ENCODE data around the gene RNF207. TPM values are rescaled to one million over a fixed set of nuclear protein-coding genes. Genes with fewer than 3 reads are reported as not detected.
A peak's percentile ranks its signal among the peaks of the same experiment; 100 is the strongest.

The RNF207 gene
- total and polyA plus RNA-seq, 2 of the 13 experiments (the other 11 are each of a cell fraction or from before 2014, with no cell fraction given) = 9.8 to 15.9 TPM

DNA sequence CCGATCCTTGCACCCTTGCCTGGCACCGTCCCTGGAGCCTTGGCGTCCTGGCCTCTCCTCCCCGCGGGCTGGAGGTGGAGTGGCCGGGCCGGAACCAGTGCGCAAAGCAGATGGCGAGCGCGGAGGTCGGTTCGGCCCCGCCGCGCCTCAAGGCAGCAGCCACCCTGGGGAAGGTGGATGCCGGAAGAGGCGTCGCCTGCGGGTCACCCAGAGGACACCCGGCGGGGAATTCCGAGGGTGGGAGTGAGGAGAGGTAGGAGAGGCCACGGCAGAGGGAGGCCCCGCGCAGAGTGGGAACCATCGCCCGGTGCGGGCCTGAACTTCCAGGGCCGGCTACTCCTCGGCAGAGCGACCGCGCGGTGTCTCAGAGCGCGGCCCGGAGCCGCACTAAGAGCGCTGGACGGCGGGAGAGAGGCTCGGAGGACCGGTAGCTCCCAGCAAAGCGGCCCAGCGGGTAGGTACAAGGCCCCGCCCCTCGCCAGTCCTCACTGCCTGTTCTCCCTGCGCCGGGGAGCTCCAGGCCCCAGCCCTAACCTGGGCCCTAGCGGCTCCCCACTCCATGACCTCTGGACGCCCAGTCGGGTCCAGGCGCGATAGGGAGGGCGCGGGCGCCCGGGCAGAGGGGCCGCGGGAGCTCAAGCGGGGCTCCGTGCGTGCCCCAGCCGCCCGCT, at the start of gene RNF207 (continued):
- TF ChIP-seq, protein P1, sequence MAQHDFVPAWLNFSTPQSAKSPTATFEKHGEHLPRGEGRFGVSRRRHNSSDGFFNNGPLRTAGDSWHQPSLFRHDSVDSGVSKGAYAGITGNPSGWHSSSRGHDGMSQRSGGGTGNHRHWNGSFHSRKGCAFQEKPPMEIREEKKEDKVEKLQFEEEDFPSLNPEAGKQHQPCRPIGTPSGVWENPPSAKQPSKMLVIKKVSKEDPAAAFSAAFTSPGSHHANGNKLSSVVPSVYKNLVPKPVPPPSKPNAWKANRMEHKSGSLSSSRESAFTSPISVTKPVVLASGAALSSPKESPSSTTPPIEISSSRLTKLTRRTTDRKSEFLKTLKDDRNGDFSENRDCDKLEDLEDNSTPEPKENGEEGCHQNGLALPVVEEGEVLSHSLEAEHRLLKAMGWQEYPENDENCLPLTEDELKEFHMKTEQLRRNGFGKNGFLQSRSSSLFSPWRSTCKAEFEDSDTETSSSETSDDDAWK (CRISPR knock-in tag; IDR thresholded peaks at IDR 0.05) = no peak
- TF ChIP-seq SOX13 (IDR thresholded peaks at IDR 0.05) = no peak
- peak in 1 of 2 experiments; percentile 45; a peak in 2 of 4 replicates for TF ChIP-seq SOX13 (CRISPR knock-in tag; conservative IDR thresholded peaks at IDR 0.05 in 1 of 2, IDR thresholded peaks at IDR 0.05 in 1 of 2)
- 0 out of 2 replicates have a peak, but pooled peaks have one; percentile 44 for TF ChIP-seq SIN3A (IDR thresholded peaks at IDR 0.05; ENCODE audit: borderline replicate concordance, low read depth, low read length)
- 0 out of 2 replicates have a peak, but pooled peaks have one; percentile 53 for TF ChIP-seq ZFAT (CRISPR knock-in tag; conservative IDR thresholded peaks at IDR 0.05)
- TF ChIP-seq, protein P2, sequence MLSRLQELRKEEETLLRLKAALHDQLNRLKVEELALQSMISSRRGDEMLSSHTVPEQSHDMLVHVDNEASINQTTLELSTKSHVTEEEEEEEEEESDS (CRISPR knock-in tag; IDR thresholded peaks at IDR 0.05; ENCODE audit: borderline replicate concordance) = 0 out of 2 replicates have a peak, but pooled peaks have one; percentile 35
- TF ChIP-seq ZNF672 (CRISPR knock-in tag; IDR thresholded peaks at IDR 0.05) = no peak
- TF ChIP-seq ZNF878 (CRISPR knock-in tag; IDR thresholded peaks at IDR 0.05) = no peak
- TF ChIP-seq PHF21A (CRISPR knock-in tag; IDR thresholded peaks at IDR 0.05) = peak; percentile 73
- TF ChIP-seq, protein P3, sequence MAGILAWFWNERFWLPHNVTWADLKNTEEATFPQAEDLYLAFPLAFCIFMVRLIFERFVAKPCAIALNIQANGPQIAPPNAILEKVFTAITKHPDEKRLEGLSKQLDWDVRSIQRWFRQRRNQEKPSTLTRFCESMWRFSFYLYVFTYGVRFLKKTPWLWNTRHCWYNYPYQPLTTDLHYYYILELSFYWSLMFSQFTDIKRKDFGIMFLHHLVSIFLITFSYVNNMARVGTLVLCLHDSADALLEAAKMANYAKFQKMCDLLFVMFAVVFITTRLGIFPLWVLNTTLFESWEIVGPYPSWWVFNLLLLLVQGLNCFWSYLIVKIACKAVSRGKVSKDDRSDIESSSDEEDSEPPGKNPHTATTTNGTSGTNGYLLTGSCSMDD (CRISPR knock-in tag; IDR thresholded peaks at IDR 0.05) = no peak
- no peak for TF ChIP-seq ZNF713 (CRISPR knock-in tag; IDR thresholded peaks at IDR 0.05)
- no peak for TF ChIP-seq SAFB2 (CRISPR knock-in tag; IDR thresholded peaks at IDR 0.05; ENCODE audit: borderline replicate concordance, low read depth)
- no peak for TF ChIP-seq TBX3 (IDR thresholded peaks at IDR 0.05; ENCODE audit: borderline replicate concordance)
- TF ChIP-seq GABPA (IDR thresholded peaks at IDR 0.05; ENCODE audit: low read depth, low read length) = peak; percentile 40; the same call in 1 of the 2 replicates
- peak; percentile 61; the same call in 1 of the 2 replicates for TF ChIP-seq GABPA (CRISPR knock-in tag; IDR thresholded peaks at IDR 0.05; ENCODE audit: low read depth)
- TF ChIP-seq KAT7 (CRISPR knock-in tag; IDR thresholded peaks at IDR 0.05; ENCODE audit: borderline replicate concordance) = no peak
- TF ChIP-seq NFYB (CRISPR knock-in tag; IDR thresholded peaks at IDR 0.05) = 0 out of 2 replicates have a peak, but pooled peaks have one; percentile 8
- TF ChIP-seq ZNF569 (CRISPR knock-in tag; IDR thresholded peaks at IDR 0.05; ENCODE audit: borderline replicate concordance) = no peak
- no peak for TF ChIP-seq JARID2 (CRISPR knock-in tag; IDR thresholded peaks at IDR 0.05; ENCODE audit: insufficient replicate concordance)
- TF ChIP-seq CEBPB (IDR thresholded peaks at IDR 0.05; ENCODE audit: borderline replicate concordance, low read depth, low read length) = no peak
- TF ChIP-seq, protein P4, sequence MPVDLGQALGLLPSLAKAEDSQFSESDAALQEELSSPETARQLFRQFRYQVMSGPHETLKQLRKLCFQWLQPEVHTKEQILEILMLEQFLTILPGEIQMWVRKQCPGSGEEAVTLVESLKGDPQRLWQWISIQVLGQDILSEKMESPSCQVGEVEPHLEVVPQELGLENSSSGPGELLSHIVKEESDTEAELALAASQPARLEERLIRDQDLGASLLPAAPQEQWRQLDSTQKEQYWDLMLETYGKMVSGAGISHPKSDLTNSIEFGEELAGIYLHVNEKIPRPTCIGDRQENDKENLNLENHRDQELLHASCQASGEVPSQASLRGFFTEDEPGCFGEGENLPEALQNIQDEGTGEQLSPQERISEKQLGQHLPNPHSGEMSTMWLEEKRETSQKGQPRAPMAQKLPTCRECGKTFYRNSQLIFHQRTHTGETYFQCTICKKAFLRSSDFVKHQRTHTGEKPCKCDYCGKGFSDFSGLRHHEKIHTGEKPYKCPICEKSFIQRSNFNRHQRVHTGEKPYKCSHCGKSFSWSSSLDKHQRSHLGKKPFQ (CRISPR knock-in tag; IDR thresholded peaks at IDR 0.05; ENCODE audit: insufficient replicate concordance) = peak; percentile 46
- no peak for TF ChIP-seq RAD51 (IDR thresholded peaks at IDR 0.05; ENCODE audit: borderline replicate concordance)
- no peak for TF ChIP-seq ZNF570 (CRISPR knock-in tag; IDR thresholded peaks at IDR 0.05; ENCODE audit: borderline replicate concordance)
- no peak for TF ChIP-seq PCBP2 (optimal IDR thresholded peaks at IDR 0.05; ENCODE audit: low read depth, low read length, poor library complexity, severe bottlenecking)
- peak; percentile 61; the same call in 1 of the 2 replicates for TF ChIP-seq BRCA1 (CRISPR knock-in tag; IDR thresholded peaks at IDR 0.05)
- 0 out of 2 replicates have a peak, but pooled peaks have one; percentile 48 for TF ChIP-seq NFKBIZ (CRISPR knock-in tag; IDR thresholded peaks at IDR 0.05)
- no peak for TF ChIP-seq MAF1 (CRISPR knock-in tag; IDR thresholded peaks at IDR 0.05; ENCODE audit: borderline replicate concordance)
